Esophagus muscularis mucosa (tissue), 4 donors: ENCODE data around the gene TMEM242. TPM values are rescaled to one million over a fixed set of nuclear protein-coding genes. Genes with fewer than 3 reads are reported as not detected.

Source experiments
- DNase-seq: peaks from one replicate; pipeline ENCODE4 v3.0.0-alpha.2; 2017; ENCODE audit errors: extremely low spot score
- H3K27ac ChIP-seq, 4 donors: fragments of 200-600 bp; sonication (generic); replicated peaks in 1 of 4; 1 replicate in 3 of 4; 2 replicates in 1 of 4; pipeline ENCODE4 v1.5.1; 2016 to 2019; ENCODE audit warnings: mild to moderate bottlenecking in 1 of 4
- H3K27me3 ChIP-seq, 4 donors: fragments of 200-600 bp; sonication (generic); one replicate each; pipeline versions ENCODE4 v1.5.1 to v1.6.0; 2016 to 2019
- H3K36me3 ChIP-seq, 4 donors: fragments of 200-600 bp; sonication (generic); one replicate each; pipeline ENCODE4 v1.5.1; 2016 to 2019
- H3K4me1 ChIP-seq, 4 donors: fragments of 200-600 bp; sonication (generic); one replicate each; pipeline ENCODE4 v1.5.1; 2016 to 2019
- H3K4me3 ChIP-seq, 4 donors: fragments of 200-600 bp; sonication (generic); 1 replicate in 2 of 4; 2 replicates in 2 of 4; pipeline ENCODE4 v1.5.1; 2016 to 2019; ENCODE audit warnings: mild to moderate bottlenecking in 4 of 4, moderate library complexity in 1 of 4
- H3K9me3 ChIP-seq, 4 donors: fragments of 200-600 bp; sonication (generic); 1 replicate in 3 of 4; 2 replicates in 1 of 4; pipeline ENCODE4 v1.5.1; 2016 to 2019
- CTCF ChIP-seq, 3 experiments: fragments of 200-600 bp in 2 of 3; fragments of 450-650 bp in 1 of 3; sonication (generic) in 2 of 3; IDR thresholded peaks; one replicate each; pipeline ENCODE4 v1.5.1; 2017 to 2019; ENCODE audit warnings: antibody characterized with exemption in 3 of 3, mild to moderate bottlenecking in 2 of 3, moderate library complexity in 1 of 3
- EP300 ChIP-seq: sonication (generic); formaldehyde crosslinking; IDR thresholded peaks from one replicate; pipeline ENCODE4 v1.6.1; 2017; ENCODE audit warnings: antibody characterized with exemption
- POLR2A ChIP-seq: fragments of 450-650 bp; IDR thresholded peaks from one replicate; pipeline ENCODE4 v1.6.1; 2017; ENCODE audit warnings: antibody characterized with exemption, moderate library complexity, mild to moderate bottlenecking, low read depth
- POLR2AphosphoS5 ChIP-seq, 2 donors: sonication (generic); formaldehyde crosslinking; IDR thresholded peaks; one replicate each; pipeline ENCODE4 v1.6.1; 2017; ENCODE audit warnings: antibody characterized with exemption in 2 of 2
- WGBS: methylation state at CpG from one replicate; pipeline ENCODE4 v1.1.5; 2018; 5-methylcytosine and 5-hydroxymethylcytosine counted together
- intact Hi-C: fragments of 100-400 bp; cut with DNase I; formaldehyde crosslinking; loops from one replicate; pipeline ENCODE4 v1.15.1; 2023
- total RNA-seq, 4 donors: library from RNA; depleted of rRNA; stranded (reverse); fragments of >200 nt; gene quantifications; one replicate each; pipeline versions ENCODE4 v1.1.0 to v1.2.1, GENCODE V29; 2016

TMEM242 gene
- total RNA-seq, 4 donors from 2014 or later = 6.1 to 10.1 (median 8.0) TPM

- H3K9me3 ChIP-seq = no peaks in the 10 kb centered on the region
- no peaks in the 10 kb centered on the region for H3K36me3 ChIP-seq
- no peak overlapping the region for H3K27ac ChIP-seq
- no peak for TF ChIP-seq CTCF (IDR thresholded peaks at IDR 0.05)
- TF ChIP-seq POLR2A = no peak
- no peak for TF ChIP-seq EP300
- TF ChIP-seq POLR2AphosphoS5 (IDR thresholded peaks at IDR 0.05) = no peak
- no peak for DNase-seq
- H3K4me3 ChIP-seq = no peak overlapping the region
- H3K27me3 ChIP-seq = no peaks in the 10 kb centered on the region
- H3K4me1 ChIP-seq = peaks cover 0 to 5% (median 2%) of the 10 kb centered on the region in 4 donors
- intact Hi-C loops = no loop called here
- 95% methylated on average over 9 of the region's 9 CpGs for WGBS
These were observed 61.7 kb downstream of the TMEM242 start for GRCh38 chr6:157261606-157262005.

DNA sequence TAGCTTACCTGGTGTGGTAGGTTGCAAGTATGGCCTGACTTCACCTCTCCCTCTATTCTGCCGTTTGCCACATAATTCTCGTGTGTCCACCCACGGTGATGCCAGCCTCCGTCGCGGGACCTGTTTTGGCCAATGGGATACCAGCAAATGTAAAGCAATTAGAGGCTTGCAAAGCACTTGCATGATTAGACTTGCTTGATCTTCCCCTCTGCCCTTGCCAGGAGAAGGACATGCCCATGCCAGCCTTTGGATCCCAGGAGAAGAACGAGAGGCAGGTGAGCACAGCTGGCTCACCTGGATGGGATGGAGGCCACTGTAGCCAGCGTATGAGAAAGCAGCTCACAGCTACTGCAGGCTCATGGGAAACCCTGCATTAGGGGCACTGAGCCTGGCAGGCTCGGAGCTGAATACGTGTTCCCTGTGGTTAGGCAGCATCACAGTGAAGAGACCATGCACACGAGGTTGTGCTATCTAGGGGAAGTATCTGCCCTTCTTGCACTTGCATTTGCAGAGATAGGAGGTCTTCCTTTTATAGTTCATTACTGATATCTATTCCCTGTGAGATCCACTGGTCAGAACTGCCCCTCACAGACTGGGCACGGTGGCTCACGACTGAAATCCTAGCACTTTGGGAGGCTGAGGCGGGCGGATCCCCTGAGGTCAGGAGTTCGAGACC is 62.4 kb downstream of the TMEM242 start:
- Histone ChIP-seq H3K27ac (no peak overlapping the region), H3K9me3 (no peaks in the 10 kb centered on the region), H3K4me1 (peaks cover 0 to 5% (median 2%) of the 10 kb centered on the region in 4 donors), H3K27me3 (no peaks in the 10 kb centered on the region), H3K36me3 (no peaks in the 10 kb centered on the region), H3K4me3 (no peak overlapping the region)
- 90% methylated on average over 16 of the region's 16 CpGs for WGBS
- intact Hi-C loops = no loop called here
- DNase-seq = no peak
- TF ChIP-seq EP300 (no peak), POLR2A (no peak), CTCF (IDR thresholded peaks at IDR 0.05) (no peak), POLR2AphosphoS5 (IDR thresholded peaks at IDR 0.05) (no peak)

DNA sequence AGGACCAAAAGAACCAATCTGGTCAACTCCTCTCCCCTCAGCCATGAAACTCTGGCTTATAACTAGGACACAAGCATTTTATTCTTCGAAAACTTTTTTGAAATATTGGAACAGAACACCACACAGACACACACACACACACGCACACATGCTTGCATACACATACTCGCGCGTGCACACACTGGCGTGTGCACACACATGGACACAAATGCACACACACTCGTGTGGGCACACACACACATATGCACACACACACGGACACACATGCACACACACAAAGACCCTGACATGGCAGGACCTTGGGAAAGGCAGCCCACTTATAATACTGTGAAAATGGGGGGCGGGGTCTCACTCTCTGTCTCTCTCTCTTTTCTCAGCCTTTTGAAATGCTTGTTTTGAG is 63.9 kb downstream of the TMEM242 start:
- H3K27ac ChIP-seq = no peak overlapping the region
- WGBS = 93% methylated on average over 9 of the region's 9 CpGs
- no peak overlapping the region for H3K4me3 ChIP-seq
- H3K9me3 ChIP-seq = no peaks in the 10 kb centered on the region
- intact Hi-C loops = no loop called here
- no peaks in the 10 kb centered on the region for H3K27me3 ChIP-seq
- no peak for DNase-seq
- TF ChIP-seq POLR2A = no peak
- TF ChIP-seq EP300 = no peak
- TF ChIP-seq POLR2AphosphoS5 (IDR thresholded peaks at IDR 0.05) = no peak
- TF ChIP-seq CTCF (IDR thresholded peaks at IDR 0.05) = no peak
- H3K4me1 ChIP-seq = peaks cover 0 to 5% (median 2%) of the 10 kb centered on the region in 4 donors
- H3K36me3 ChIP-seq = no peaks in the 10 kb centered on the region

DNA sequence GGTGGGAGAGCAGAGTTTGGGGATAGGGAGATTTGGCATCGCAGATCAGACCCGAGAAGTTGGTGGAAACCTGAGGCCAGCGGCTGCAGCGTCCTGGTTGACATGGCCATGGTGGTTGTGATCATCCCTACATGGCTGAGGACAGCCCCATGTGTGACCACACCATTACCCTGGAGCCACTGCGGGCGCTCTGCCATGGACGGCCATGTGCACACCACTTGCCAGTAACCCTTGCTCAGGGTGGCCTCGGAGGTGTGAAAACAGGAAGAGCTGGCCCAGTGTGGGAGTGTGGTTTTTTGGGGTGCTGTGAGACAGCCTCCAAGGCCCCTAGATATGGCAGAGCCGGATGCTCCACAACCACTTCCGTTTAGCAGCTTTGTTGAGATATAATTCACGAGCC is 64.4 kb downstream of the TMEM242 start:
- Histone ChIP-seq H3K27ac (no peak overlapping the region), H3K36me3 (no peaks in the 10 kb centered on the region), H3K9me3 (no peaks in the 10 kb centered on the region), H3K4me3 (no peak overlapping the region), H3K27me3 (no peaks in the 10 kb centered on the region), H3K4me1 (peaks cover 0 to 5% (median 2%) of the 10 kb centered on the region in 4 donors)
- TF ChIP-seq EP300 = no peak
- no peak for TF ChIP-seq POLR2A
- no peak for TF ChIP-seq POLR2AphosphoS5 (IDR thresholded peaks at IDR 0.05)
- TF ChIP-seq CTCF (IDR thresholded peaks at IDR 0.05) = no peak
- whole genome bisulfite sequencing = 96% methylated on average over 11 of the region's 11 CpGs
- intact Hi-C loops = no loop called here
- DNase-seq = no peak

DNA sequence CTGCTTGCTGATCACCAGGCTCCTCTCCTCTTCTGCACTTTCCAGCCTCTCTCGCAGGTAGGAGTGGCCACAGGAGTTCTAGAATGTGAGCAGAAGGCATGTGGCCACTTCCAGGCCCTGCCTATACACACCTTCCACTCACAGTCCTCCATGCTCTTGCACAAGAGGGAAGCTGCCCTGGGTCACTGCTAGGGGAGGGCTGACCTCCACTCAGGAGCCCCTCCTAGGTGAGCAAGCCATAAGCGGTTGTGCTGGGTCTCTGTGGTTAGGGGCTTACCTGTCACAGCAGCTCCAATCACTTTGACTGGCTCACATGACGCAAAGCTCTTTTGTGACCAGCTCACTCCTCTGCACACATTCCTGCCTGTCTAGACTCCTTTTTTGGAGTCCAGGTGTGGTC is 68.2 kb downstream of the TMEM242 start:
- TF ChIP-seq POLR2A = no peak
- no peak for TF ChIP-seq POLR2AphosphoS5 (IDR thresholded peaks at IDR 0.05)
- no peak for TF ChIP-seq EP300
- TF ChIP-seq CTCF (IDR thresholded peaks at IDR 0.05) = no peak
- intact Hi-C loops = no loop called here
- no peaks in the 10 kb centered on the region for H3K9me3 ChIP-seq
- H3K36me3 ChIP-seq = no peaks in the 10 kb centered on the region
- H3K4me1 ChIP-seq = peaks cover 0 to 4% (median 0%) of the 10 kb centered on the region in 4 donors
- H3K4me3 ChIP-seq = no peak overlapping the region
- no peaks in the 10 kb centered on the region for H3K27me3 ChIP-seq
- 94% methylated on average over 2 of the region's 3 CpGs for WGBS
- no peak for DNase-seq
- no peak overlapping the region for H3K27ac ChIP-seq
